ENCODE data around the gene DENND5B.
"Not testable (repeated sequence)": the region's sequence is repeated elsewhere in the genome, so short reads cannot be mapped to it uniquely, and the experiment has no call there.

The DENND5B gene

DNA sequence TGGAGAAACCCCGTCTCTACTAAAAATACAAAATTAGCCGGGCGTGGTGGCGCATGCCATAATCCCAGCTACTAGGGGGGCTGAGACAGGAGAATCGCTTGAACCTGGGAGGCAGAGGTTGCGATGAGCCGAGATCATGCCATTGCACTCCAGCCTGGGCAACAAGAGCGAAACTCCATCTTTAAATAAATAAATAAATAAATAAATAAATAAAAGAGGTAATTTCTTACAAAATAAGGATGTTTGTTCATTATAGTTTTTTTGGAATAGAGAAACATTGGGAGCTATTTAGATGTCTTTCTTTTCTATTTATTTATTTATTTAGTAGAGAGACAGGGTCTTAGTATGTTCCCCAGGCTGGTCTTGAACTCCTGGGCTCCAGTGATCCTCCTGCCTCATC, 213.7 kb downstream of the DENND5B start:
- not testable (repeated sequence) for DNase-seq (ENCODE audit: low spot score)

DNA sequence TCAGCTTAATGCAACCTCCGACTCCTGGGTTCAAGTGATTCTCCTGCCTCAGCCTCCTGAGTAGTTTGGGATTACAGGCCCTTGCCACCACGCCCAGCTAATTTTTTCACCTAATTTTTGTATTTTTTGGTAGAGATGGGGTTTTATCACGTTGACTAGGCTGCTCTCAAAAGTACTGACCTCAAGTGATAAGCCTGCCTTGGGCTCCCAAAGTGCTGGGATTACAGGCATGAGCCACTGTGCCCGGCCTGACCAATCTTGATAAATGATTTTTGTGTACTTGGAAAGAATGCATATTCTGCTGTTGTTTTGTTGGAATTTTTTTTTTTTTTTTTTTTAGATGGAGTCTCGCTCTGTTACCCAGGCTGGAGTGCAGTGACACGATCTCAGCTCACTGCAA, 215.5 kb downstream of the DENND5B start:
- DNase-seq (ENCODE audit: low spot score) = not testable (repeated sequence)

DNA sequence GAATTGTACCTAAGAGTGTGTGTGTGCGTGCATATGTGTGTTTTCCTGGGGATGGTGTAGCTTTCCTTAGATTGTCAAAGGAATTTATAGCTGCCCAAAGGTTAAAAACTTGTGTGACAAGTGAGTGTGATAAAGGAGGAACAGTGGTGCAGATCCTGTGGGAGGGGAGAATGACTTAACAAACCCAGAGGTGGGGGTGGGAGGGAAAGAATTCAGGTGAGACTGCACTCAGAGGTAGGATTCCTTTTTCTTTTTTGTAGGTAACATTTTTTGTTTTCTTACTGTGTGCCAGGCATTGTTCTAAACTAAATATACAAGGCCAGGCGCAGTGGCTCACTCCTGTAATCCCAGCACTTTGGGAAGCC, 219.7 kb downstream of the DENND5B start:
- DNase-seq (ENCODE audit: low spot score) = no peak

DNA sequence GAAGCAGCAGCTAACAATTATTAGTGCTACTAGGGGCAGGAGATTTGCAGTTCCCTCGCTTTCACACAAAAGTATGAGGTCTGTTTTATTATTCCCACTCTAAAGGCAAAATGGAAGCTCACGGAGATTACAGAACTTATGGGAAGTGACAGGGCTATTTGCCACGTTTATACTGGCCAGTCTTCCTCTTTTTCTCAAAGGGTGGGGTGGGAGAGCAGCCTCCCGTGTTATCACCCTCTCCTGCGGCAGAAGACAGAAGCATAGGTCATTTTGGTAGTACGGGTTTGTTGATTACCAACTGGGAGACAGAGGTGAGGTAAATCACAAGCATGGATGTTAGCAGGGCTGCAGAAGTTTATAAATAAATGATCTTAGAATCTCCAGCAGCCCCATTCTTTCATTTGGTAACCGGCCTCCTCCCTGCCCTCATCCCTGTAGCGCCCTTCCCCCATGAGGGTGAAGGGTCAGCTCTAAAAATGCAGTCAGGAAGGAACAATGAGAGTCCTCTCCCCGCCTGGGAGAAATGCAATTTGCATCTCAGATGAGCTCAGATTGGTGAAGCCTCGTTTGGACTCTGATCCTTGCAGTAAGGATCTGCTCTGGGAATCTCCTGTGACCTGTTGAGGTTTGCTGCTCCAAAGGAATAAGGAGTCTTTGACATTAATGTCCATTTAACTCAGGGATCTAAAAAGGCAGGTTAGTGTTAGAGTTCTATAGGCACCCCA, 220.2 kb downstream of the DENND5B start:
- DNase-seq (ENCODE audit: low spot score) = no peak

DNA sequence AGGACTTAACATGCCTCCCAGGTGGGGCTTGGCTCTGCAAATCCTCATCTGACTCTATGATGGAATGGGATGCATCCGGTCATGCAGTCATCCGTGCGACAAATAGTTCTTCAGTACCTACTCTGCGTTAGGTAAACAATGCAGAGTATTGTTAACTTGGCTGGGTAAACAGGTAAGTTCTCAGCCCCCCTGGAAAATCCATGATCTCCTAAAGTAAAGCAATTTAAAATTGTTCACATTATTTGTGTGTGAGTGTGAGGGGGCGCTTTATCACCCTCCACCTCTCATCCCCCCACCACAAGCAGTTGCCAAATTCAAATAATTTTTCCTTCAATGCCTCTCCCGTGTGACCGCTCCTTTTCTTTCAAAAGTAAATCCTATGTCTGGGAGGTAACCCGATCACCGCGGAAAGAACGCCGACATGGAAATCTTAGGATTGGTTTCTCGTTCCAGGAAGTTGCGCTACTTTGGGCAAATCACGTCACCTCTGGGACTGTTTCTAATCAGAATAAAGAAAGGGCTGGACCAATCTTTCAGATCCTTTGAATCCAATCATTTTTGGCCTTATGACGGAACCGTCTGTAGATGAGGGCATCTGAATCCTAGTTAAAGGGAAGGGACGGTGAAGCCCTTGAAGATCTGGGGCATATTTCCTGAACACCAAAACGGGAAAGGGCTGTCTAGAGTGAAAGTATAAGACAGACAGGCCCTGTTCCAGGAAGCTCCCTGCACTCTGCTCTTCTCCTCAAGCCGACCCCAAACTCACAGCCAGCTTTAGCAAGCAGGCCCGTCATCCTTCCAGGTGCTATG, 221.0 kb downstream of the DENND5B start:
- DNase-seq (ENCODE audit: low spot score) = no peak

- no peak for DNase-seq (ENCODE audit: low spot score)
Observed at GRCh38 chr12:31368666-31369361, 222.1 kb downstream of the DENND5B start.

- DNase-seq (ENCODE audit: low spot score) = no peak
Observed at GRCh38 chr12:31366104-31366621, 224.8 kb downstream of the DENND5B start.

DNA sequence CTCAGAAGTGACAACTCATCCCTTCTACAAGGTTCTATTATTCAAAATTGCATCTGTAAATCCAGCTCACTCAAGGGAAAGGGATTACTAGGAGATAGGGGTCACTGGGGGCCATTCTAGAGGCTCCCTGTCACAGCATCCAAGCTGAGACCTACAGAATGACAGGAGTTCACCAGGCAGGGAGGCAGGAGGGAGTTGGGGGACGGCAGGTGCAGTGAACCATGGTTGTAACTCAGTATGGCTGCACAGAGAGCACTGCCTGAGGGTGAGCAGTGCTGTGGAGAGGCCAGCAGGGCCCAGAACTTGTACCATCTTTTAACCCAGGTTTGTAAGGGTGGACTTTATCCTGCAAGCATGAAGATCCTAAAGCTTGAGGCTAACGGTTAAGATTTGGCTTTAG, 227.1 kb downstream of the DENND5B start:
- no peak for DNase-seq (ENCODE audit: low spot score)

DNA sequence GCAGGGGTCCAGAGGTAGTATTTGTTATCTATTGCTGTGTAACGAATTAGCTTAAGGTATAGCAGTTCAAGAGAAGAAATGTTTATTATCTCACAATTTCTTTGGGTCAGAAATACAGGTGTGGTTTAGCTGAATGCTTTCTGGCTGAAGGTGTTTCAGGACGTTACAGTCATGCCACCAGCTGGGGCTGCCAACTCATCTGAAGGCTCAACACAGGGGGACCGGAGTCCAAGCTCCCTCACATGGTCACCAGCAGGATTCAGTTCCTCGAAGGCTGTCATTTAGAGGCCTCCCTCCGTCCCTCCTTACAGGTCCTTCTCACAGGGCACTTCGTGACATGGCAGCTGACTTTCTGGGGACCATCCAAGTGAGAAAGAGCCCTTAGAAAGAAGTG, 227.5 kb downstream of the DENND5B start:
- DNase-seq (ENCODE audit: low spot score) = no peak

- no peak for DNase-seq (ENCODE audit: low spot score)
Observed at GRCh38 chr12:31362759-31363415, 228.0 kb downstream of the DENND5B start.

- no peak for DNase-seq (ENCODE audit: low spot score)
Observed at GRCh38 chr12:31362115-31362758, 228.7 kb downstream of the DENND5B start.

GRCh38 chr12:31361730-31362114, 229.2 kb downstream of the DENND5B start:
- no peak for DNase-seq (ENCODE audit: low spot score)

- DNase-seq (ENCODE audit: low spot score) = no peak
Observed at GRCh38 chr12:31355747-31356107, 235.2 kb downstream of the DENND5B start.

GRCh38 chr12:31353750-31354708, 236.9 kb downstream of the DENND5B start:
- DNase-seq (ENCODE audit: low spot score) = no peak

DNA sequence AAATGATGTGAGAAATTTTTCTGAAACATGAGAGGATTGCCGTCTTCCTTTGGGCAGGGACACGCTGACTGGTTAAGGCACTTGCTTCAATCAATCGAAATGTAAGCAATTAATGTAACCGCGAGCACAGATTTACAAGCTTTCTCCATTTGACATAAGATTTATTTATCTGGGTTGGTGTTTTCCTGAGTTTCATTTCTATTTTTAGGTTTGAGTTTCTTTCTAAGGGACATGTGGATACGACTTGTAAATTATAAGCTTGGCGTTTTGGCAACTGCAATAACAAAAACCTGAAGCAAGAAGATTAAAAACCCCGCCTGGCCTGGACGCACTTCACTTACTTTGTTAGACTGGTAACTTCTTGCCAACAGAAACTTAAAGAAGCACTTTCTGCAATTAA, 244.7 kb downstream of the DENND5B start:
- DNase-seq (ENCODE audit: low spot score) = no peak

GRCh38 chr12:31343139-31343538, 247.8 kb downstream of the DENND5B start:
- no peak for DNase-seq (ENCODE audit: low spot score)

- DNase-seq (ENCODE audit: low spot score) = no peak
Observed at GRCh38 chr12:31342286-31342685, 248.7 kb downstream of the DENND5B start.

- DNase-seq (ENCODE audit: low spot score) = no peak
Observed at GRCh38 chr12:31339831-31340622, 250.9 kb downstream of the DENND5B start.

DNA sequence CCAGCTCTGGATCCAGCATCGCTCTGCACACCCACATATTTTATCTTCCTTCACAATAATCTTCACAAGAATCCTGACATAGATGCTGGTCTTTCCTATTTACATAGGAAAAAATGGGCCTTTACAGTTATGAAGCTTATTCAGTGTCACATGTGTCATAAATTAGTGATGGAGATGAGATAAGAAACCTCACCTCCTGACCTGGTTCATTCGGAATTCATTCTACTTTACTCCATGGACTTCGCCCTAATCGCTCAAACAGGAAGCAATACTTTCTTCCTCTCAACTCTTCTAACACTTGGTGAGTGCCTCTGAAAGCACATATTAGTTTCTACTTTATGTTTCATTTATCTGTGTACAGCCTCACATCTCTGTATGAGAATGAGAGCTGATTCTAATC, 253.0 kb downstream of the DENND5B start:
- DNase-seq (ENCODE audit: low spot score) = no peak

Measured in D341Med (cell line).